NCI-H2196 treated with DMSO at 0.1 percent for 48 hours (cell line): ENCODE results near the gene FBLN7.

Source experiments
- DNase-seq: peaks from one replicate; lab custom pipeline; 2025; ENCODE audit not compliant: unreplicated experiment; lab: John Stamatoyannopoulos, UW

Gene FBLN7

DNA sequence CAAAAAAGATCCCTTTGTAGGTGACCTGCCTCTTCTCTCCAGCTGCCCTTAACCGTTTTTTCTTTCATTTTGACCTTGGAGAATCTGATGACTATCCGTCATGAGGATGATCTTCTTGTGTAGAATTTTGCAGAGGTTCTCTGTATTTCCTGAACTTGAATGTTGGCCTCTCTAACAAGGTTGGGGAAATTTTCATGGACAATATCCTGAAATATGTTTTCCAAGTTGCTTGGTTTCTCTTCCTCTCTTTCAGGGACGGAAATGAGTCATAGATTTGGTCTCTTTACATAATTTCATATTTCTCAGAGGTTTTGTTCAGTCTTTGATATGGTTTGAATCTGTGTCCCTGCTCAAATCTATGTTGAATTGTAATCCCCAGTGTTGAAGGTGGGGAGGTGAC, 82.6 kb downstream of the FBLN7 start:
- no peak for DNase-seq

DNA sequence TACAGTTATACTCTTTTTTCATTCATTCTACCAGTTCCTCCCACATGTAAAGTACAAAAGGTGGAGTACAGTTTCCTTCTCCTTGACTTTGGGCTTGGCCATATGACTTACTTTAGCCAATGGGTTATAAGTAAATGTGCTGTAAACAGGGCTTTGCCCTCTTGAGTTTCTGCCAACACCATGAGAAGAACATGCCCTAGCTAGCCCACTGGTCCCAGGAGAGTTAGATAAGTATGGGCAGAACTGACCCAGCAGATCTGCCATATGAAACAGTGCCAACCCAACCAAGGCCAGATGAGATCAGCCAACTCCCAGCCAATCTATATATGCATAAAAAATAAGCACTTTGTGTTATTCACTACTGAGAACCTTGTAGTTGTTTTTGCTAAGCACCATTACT, 91.2 kb downstream of the FBLN7 start:
- peak; percentile 84 for DNase-seq

DNA sequence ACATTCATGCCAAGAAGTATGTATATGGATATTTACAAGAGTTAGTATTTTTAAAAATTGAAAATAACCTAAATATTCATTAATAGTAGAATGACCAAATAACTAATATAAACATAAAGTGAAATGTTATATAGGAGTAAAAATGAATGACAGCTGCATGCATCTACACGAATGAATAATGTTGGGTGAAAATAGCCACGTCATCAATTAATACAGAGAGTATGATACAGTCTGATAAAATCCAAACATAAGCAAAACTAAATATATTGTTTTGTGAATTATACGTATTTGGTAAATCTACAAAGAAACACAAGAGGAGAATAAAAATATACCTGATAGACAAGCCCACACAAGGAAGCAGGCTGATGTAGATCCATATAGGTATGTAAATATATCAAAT, 92.2 kb downstream of the FBLN7 start:
- DNase-seq, result no peak
